Measurements from ENCODE around the gene JPH4.

Gene JPH4

GRCh38 chr14:23523229-23524016 is 55.2 kb downstream of the JPH4 start:
- TF ChIP-seq, protein P1, sequence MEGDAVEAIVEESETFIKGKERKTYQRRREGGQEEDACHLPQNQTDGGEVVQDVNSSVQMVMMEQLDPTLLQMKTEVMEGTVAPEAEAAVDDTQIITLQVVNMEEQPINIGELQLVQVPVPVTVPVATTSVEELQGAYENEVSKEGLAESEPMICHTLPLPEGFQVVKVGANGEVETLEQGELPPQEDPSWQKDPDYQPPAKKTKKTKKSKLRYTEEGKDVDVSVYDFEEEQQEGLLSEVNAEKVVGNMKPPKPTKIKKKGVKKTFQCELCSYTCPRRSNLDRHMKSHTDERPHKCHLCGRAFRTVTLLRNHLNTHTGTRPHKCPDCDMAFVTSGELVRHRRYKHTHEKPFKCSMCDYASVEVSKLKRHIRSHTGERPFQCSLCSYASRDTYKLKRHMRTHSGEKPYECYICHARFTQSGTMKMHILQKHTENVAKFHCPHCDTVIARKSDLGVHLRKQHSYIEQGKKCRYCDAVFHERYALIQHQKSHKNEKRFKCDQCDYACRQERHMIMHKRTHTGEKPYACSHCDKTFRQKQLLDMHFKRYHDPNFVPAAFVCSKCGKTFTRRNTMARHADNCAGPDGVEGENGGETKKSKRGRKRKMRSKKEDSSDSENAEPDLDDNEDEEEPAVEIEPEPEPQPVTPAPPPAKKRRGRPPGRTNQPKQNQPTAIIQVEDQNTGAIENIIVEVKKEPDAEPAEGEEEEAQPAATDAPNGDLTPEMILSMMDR (IDR thresholded peaks at IDR 0.05; ENCODE audit: borderline replicate concordance, extremely low read depth, low read length, poor library complexity, severe bottlenecking) = no peak
- no peak for TF ChIP-seq EZH2 (IDR thresholded peaks at IDR 0.05; ENCODE audit: borderline replicate concordance, low read depth, low read length, severe bottlenecking)

DNA sequence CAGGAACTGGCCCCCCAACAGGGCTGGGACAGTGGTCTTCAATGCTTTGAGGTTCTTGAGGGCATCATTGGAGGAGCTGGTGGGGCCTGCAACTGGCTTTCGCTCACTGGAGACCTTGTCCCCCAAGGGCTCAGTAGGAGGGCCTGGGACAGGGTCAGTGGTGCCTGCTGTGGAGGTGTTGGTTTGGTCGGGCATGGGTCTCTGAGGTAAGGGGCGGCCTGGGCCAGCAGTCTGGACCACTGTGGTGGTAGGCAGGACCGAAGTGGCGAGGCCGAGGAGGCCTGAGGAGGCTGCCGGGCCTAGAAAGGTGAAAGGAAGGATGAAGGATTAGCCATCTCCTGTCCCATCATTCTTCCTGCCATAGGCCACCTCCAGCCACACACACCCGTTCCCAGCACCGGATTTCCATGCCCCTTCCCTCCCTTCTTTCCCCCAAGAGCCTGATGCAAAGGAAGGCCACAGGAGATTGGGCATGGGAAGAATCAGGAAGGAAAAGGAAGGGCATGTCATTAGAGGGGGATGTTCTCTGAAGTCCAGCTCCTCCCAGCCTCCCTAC is 55.9 kb downstream of the JPH4 start:
- Histone ChIP-seq H3K9me3 (ENCODE audit: insufficient read depth, low read length, severe bottlenecking) (no peaks in the 10 kb centered on the region), H3K4me3 (ENCODE audit: low read depth in 1 of 2, low read length in 2 of 2) (no peak overlapping the region), H3K36me3 (ENCODE audit: insufficient read depth, low read length) (no peaks in the 10 kb centered on the region), H3K79me2 (ENCODE audit: insufficient read depth, low read length) (no peaks in the 10 kb centered on the region), H2AFZ (ENCODE audit: low read depth, low read length) (no peak overlapping the region), H3K4me2 (ENCODE audit: insufficient read depth, low read length) (no peak overlapping the region), H4K20me1 (ENCODE audit: insufficient read depth, low read length) (no peaks in the 10 kb centered on the region), H3K9ac (ENCODE audit: low read depth, low read length) (no peak overlapping the region), H3K4me1 (ENCODE audit: insufficient read depth, low read length) (no peaks in the 10 kb centered on the region), H3K27me3 (ENCODE audit: insufficient read depth, low read length, poor library complexity) (no peaks in the 10 kb centered on the region), H3K27ac (ENCODE audit: low read length) (no peak overlapping the region)
- DNase-seq (no peak), ATAC-seq (ENCODE audit: insufficient read depth, low read depth) (no peak)
- TF ChIP-seq EZH2 (IDR thresholded peaks at IDR 0.05; ENCODE audit: borderline replicate concordance, low read depth, low read length, severe bottlenecking) = no peak
- TF ChIP-seq, protein P1 (IDR thresholded peaks at IDR 0.05; ENCODE audit: borderline replicate concordance, extremely low read depth, low read length, poor library complexity, severe bottlenecking) = no peak

More at GRCh38 chr14:23523229-23524016, 55.2 kb downstream of the JPH4 start:
- H3K9ac ChIP-seq (ENCODE audit: low read depth, low read length) = no peak overlapping the region
- H2AFZ ChIP-seq (ENCODE audit: low read depth, low read length) = no peak overlapping the region
- H3K36me3 ChIP-seq (ENCODE audit: insufficient read depth, low read length) = no peaks in the 10 kb centered on the region
- H3K4me1 ChIP-seq (ENCODE audit: insufficient read depth, low read length) = no peaks in the 10 kb centered on the region
- H4K20me1 ChIP-seq (ENCODE audit: insufficient read depth, low read length) = no peaks in the 10 kb centered on the region
- H3K4me3 ChIP-seq (ENCODE audit: low read depth in 1 of 2, low read length in 2 of 2) = no peak overlapping the region
- H3K79me2 ChIP-seq (ENCODE audit: insufficient read depth, low read length) = no peaks in the 10 kb centered on the region
- no peak overlapping the region for H3K4me2 ChIP-seq (ENCODE audit: insufficient read depth, low read length)
- no peak overlapping the region for H3K27ac ChIP-seq (ENCODE audit: low read length)
- no peaks in the 10 kb centered on the region for H3K27me3 ChIP-seq (ENCODE audit: insufficient read depth, low read length, poor library complexity)
- ATAC-seq (ENCODE audit: insufficient read depth, low read depth) (no peak), DNase-seq (no peak)
- H3K9me3 ChIP-seq (ENCODE audit: insufficient read depth, low read length, severe bottlenecking) = no peaks in the 10 kb centered on the region

GRCh38 chr14:23521785-23522640 is 56.6 kb downstream of the JPH4 start:
- H3K4me2 ChIP-seq (ENCODE audit: insufficient read depth, low read length) = no peak overlapping the region
- DNase-seq (no peak), ATAC-seq (ENCODE audit: insufficient read depth, low read depth) (no peak)
- H3K4me3 ChIP-seq (ENCODE audit: low read depth in 1 of 2, low read length in 2 of 2) = no peak overlapping the region
- H3K36me3 ChIP-seq (ENCODE audit: insufficient read depth, low read length) = no peaks in the 10 kb centered on the region
- H4K20me1 ChIP-seq (ENCODE audit: insufficient read depth, low read length) = no peaks in the 10 kb centered on the region
- no peaks in the 10 kb centered on the region for H3K9me3 ChIP-seq (ENCODE audit: insufficient read depth, low read length, severe bottlenecking)
- TF ChIP-seq, protein P1 (IDR thresholded peaks at IDR 0.05; ENCODE audit: borderline replicate concordance, extremely low read depth, low read length, poor library complexity, severe bottlenecking) = no peak
- no peak for TF ChIP-seq EZH2 (IDR thresholded peaks at IDR 0.05; ENCODE audit: borderline replicate concordance, low read depth, low read length, severe bottlenecking)
- H3K79me2 ChIP-seq (ENCODE audit: insufficient read depth, low read length) = no peaks in the 10 kb centered on the region
- H3K4me1 ChIP-seq (ENCODE audit: insufficient read depth, low read length) = no peaks in the 10 kb centered on the region
- no peaks in the 10 kb centered on the region for H3K27me3 ChIP-seq (ENCODE audit: insufficient read depth, low read length, poor library complexity)
- no peak overlapping the region for H3K27ac ChIP-seq (ENCODE audit: low read length)
- H2AFZ ChIP-seq (ENCODE audit: low read depth, low read length) = no peak overlapping the region
- H3K9ac ChIP-seq (ENCODE audit: low read depth, low read length) = no peak overlapping the region
